Activated CD4-positive, alpha-beta T cell treated with anti-CD3 and anti-CD28 coated beads, Interleukin-2, amount 10 ng/mL, durations not matched to agents 7 days and 5 days (primary cell): ENCODE measurements around the gene GLT6D1. TPM values are rescaled to one million over a fixed set of nuclear protein-coding genes. Genes with fewer than 3 reads are reported as not detected.
"Not testable (repeated sequence)": the region's sequence is repeated elsewhere in the genome, so short reads cannot be mapped to it uniquely, and the experiment has no call there.

ENCODE experiments used
- CTCF ChIA-PET: fragments of 350-600 bp; sonication (Branson Sonifier 250); formaldehyde crosslinking; loops from one replicate; lab custom pipeline; 2021; ENCODE audit warnings: antibody characterized with exemption; lab: Charles Lee
- POLR2A ChIA-PET: fragments of 350-600 bp; sonication (Branson Sonifier 250); formaldehyde crosslinking; loops from one replicate; lab custom pipeline; 2021; ENCODE audit warnings: antibody characterized with exemption; lab: Charles Lee
- DNase-seq: peaks from one replicate; pipeline ENCODE4 v3.0.0-alpha.2; 2020
- H3K27ac Mint-ChIP-seq: one replicate; pipeline ENCODE4 v1.8.0; 2021; ENCODE audit warnings: mild to moderate bottlenecking, moderate library complexity, mixed read lengths
- H3K27me3 Mint-ChIP-seq: one replicate; pipeline ENCODE4 v1.8.0; 2021; ENCODE audit warnings: mixed read lengths
- H3K36me3 Mint-ChIP-seq: one replicate; pipeline ENCODE4 v1.8.0; 2021; ENCODE audit warnings: low read depth, mixed read lengths
- H3K4me1 Mint-ChIP-seq: one replicate; pipeline ENCODE4 v1.8.0; 2021; ENCODE audit warnings: mixed read lengths
- H3K4me3 Mint-ChIP-seq: one replicate; pipeline ENCODE4 v1.8.0; 2021; ENCODE audit warnings: mild to moderate bottlenecking, moderate library complexity, mixed read lengths
- H3K9me3 Mint-ChIP-seq: one replicate; pipeline ENCODE4 v1.8.0; 2021; ENCODE audit warnings: mixed read lengths
- total RNA-seq, 2 experiments: library from RNA; stranded (reverse); gene quantifications; one replicate each; pipeline ENCODE4 v1.2.3, GENCODE V29; 2021

Gene GLT6D1
- total RNA-seq, 2 experiments from 2014 or later = not detected

GRCh38 chr9:135641047-135641446 is 1.7 kb upstream of the GLT6D1 start:
- POLR2A ChIA-PET = no interaction called here
- Mint-ChIP-seq H3K9me3 (peaks cover 19% of the 10 kb centered on the region), H3K27ac (no peak overlapping the region), H3K4me1 (no peaks in the 10 kb centered on the region), H3K36me3 (no peaks in the 10 kb centered on the region), H3K4me3 (no peak overlapping the region), H3K27me3 (peaks cover 3% of the 10 kb centered on the region)
- DNase-seq = no peak
- CTCF ChIA-PET = no interaction called here

- H3K36me3 Mint-ChIP-seq, DNase-seq, H3K27me3 Mint-ChIP-seq, H3K4me3 Mint-ChIP-seq, H3K4me1 Mint-ChIP-seq, CTCF ChIA-PET, H3K9me3 Mint-ChIP-seq, POLR2A ChIA-PET, H3K27ac Mint-ChIP-seq: not testable (repeated sequence)
These were observed 2.3 kb downstream of the GLT6D1 start for GRCh38 chr9:135636930-135637530.

- Mint-ChIP-seq H3K36me3 (no peaks in the 10 kb centered on the region), H3K9me3 (no peaks in the 10 kb centered on the region), H3K27ac (no peak overlapping the region), H3K4me1 (no peaks in the 10 kb centered on the region), H3K4me3 (no peak overlapping the region), H3K27me3 (peaks cover 7% of the 10 kb centered on the region)
- DNase-seq = no peak
- CTCF ChIA-PET = interaction anchor here (0.5 kb wide), 1 partner anchor 1732 kb away, joined by 3 read pairs; no protein-coding TSS in a partner anchor
- POLR2A ChIA-PET = no interaction called here
These were observed 6.5 kb downstream of the GLT6D1 start for GRCh38 chr9:135632841-135633240.

GRCh38 chr9:135624282-135624681 is 15.1 kb downstream of the GLT6D1 start:
- Mint-ChIP-seq H3K36me3 (no peaks in the 10 kb centered on the region), H3K4me1 (no peaks in the 10 kb centered on the region), H3K27ac (no peak overlapping the region), H3K9me3 (peaks cover 2% of the 10 kb centered on the region), H3K4me3 (no peak overlapping the region), H3K27me3 (peaks cover 13% of the 10 kb centered on the region)
- ChIA-PET CTCF (no interaction called here), POLR2A (no interaction called here)
- no peak for DNase-seq

GRCh38 chr9:135622415-135623020 is 16.8 kb downstream of the GLT6D1 start:
- H3K36me3 Mint-ChIP-seq = no peaks in the 10 kb centered on the region
- DNase-seq = no peak
- H3K27ac Mint-ChIP-seq = no peak overlapping the region
- H3K27me3 Mint-ChIP-seq = peaks cover 8% of the 10 kb centered on the region
- H3K4me1 Mint-ChIP-seq = no peaks in the 10 kb centered on the region
- ChIA-PET POLR2A (no interaction called here), CTCF (no interaction called here)
- H3K9me3 Mint-ChIP-seq = peaks cover 2% of the 10 kb centered on the region
- H3K4me3 Mint-ChIP-seq = no peak overlapping the region

- Mint-ChIP-seq H3K4me3 (no peak overlapping the region), H3K36me3 (no peaks in the 10 kb centered on the region), H3K27ac (no peak overlapping the region), H3K9me3 (no peaks in the 10 kb centered on the region), H3K27me3 (peaks cover 3% of the 10 kb centered on the region), H3K4me1 (no peaks in the 10 kb centered on the region)
- ChIA-PET POLR2A (no interaction called here), CTCF (interaction anchor here (0.7 kb wide), 2 partner anchors 1239 to 1293 kb away, joined by 4 read pairs; no protein-coding TSS in a partner anchor)
- no peak for DNase-seq
These were observed 18.8 kb downstream of the GLT6D1 start for GRCh38 chr9:135620558-135620957.

DNA sequence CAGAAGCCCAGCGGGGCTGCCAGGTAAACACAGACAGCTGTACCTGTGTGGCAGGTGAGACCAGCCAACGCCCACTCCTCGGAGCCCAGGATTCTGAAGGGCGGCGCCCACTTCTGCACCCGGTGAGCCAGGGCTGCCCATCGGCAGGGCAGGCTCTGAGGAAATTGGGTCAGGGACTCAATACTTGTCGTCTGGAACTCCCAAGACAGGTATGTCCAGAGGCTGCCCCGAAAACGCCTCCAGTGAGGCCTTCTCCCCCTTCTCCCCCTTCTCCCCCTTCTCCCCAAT is 19.8 kb downstream of the GLT6D1 start:
- Mint-ChIP-seq H3K27me3 (peaks cover 3% of the 10 kb centered on the region), H3K4me3 (no peak overlapping the region), H3K36me3 (no peaks in the 10 kb centered on the region), H3K9me3 (no peaks in the 10 kb centered on the region), H3K4me1 (no peaks in the 10 kb centered on the region), H3K27ac (no peak overlapping the region)
- DNase-seq = no peak
- CTCF ChIA-PET = no interaction called here
- POLR2A ChIA-PET = no interaction called here

- Mint-ChIP-seq H3K9me3 (no peaks in the 10 kb centered on the region), H3K27ac (no peak overlapping the region), H3K4me3 (no peak overlapping the region), H3K36me3 (no peaks in the 10 kb centered on the region), H3K4me1 (no peaks in the 10 kb centered on the region), H3K27me3 (peaks cover 3% of the 10 kb centered on the region)
- no peak for DNase-seq
- ChIA-PET POLR2A (no interaction called here), CTCF (no interaction called here)
These were observed 20.3 kb downstream of the GLT6D1 start for GRCh38 chr9:135618866-135619598.

GRCh38 chr9:135617991-135618411 is 21.3 kb downstream of the GLT6D1 start:
- H3K27me3 Mint-ChIP-seq = peaks cover 3% of the 10 kb centered on the region
- H3K27ac Mint-ChIP-seq = no peak overlapping the region
- no peak overlapping the region for H3K4me3 Mint-ChIP-seq
- DNase-seq = no peak
- ChIA-PET CTCF (no interaction called here), POLR2A (no interaction called here)
- no peaks in the 10 kb centered on the region for H3K36me3 Mint-ChIP-seq
- no peaks in the 10 kb centered on the region for H3K9me3 Mint-ChIP-seq
- no peaks in the 10 kb centered on the region for H3K4me1 Mint-ChIP-seq

GRCh38 chr9:135617538-135617900 is 21.8 kb downstream of the GLT6D1 start:
- no peak overlapping the region for H3K4me3 Mint-ChIP-seq
- no peak overlapping the region for H3K27ac Mint-ChIP-seq
- H3K36me3 Mint-ChIP-seq = no peaks in the 10 kb centered on the region
- peaks cover 3% of the 10 kb centered on the region for H3K27me3 Mint-ChIP-seq
- no peaks in the 10 kb centered on the region for H3K4me1 Mint-ChIP-seq
- POLR2A ChIA-PET = no interaction called here
- no peaks in the 10 kb centered on the region for H3K9me3 Mint-ChIP-seq
- CTCF ChIA-PET = no interaction called here
- DNase-seq = no peak

DNA sequence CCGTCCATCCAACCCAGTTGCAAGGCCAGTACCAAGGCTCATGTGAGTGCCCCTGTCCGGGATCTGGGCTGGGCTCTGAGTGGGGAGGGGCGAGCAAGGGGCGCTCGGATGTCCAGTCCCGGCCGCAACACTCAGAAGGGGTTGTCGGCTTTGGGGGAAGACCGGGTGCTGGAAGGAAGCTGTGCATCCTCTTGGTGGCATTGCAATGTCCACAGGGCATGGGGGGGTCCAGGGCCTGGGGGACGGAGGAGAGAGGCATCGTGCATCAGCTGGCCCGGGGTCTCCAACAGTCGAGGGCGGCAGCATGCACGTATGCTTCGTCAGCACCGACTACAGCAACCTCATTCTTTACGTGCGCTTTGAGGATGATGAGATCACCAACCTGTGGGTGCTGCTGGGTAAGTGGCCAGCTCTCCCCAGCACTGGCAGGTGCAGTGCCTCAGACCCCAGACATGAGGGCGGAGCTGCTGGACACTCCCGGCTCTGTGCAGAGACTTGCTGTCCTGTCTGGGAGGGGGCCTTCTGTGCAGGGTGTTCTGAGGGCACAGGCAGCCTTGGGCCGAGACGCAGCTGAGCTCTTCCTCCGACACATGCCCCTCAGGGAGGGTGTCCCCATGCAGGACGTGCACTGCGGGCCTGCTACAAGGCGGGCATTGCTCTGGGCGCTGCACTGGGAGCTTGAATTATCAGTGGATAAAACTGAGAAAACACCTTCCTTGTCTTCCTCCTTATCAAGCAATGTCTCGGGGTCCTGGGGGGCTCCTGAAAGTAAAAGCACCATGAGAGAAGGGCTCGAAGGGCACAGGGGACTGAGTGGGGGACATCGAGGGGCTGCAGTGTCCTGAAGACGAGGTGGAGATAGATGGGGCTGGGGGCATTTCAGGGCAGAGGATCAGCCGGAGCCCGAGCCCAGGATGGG is 22.5 kb downstream of the GLT6D1 start:
- H3K27me3 Mint-ChIP-seq = peaks cover 3% of the 10 kb centered on the region
- no peaks in the 10 kb centered on the region for H3K36me3 Mint-ChIP-seq
- H3K4me1 Mint-ChIP-seq = no peaks in the 10 kb centered on the region
- POLR2A ChIA-PET = no interaction called here
- CTCF ChIA-PET = no interaction called here
- H3K4me3 Mint-ChIP-seq = no peak overlapping the region
- no peaks in the 10 kb centered on the region for H3K9me3 Mint-ChIP-seq
- no peak overlapping the region for H3K27ac Mint-ChIP-seq
- DNase-seq = no peak

- CTCF ChIA-PET = no interaction called here
- no peak overlapping the region for H3K4me3 Mint-ChIP-seq
- no peak overlapping the region for H3K27ac Mint-ChIP-seq
- POLR2A ChIA-PET = no interaction called here
- H3K36me3 Mint-ChIP-seq = no peaks in the 10 kb centered on the region
- DNase-seq = no peak
- H3K9me3 Mint-ChIP-seq = no peaks in the 10 kb centered on the region
- no peaks in the 10 kb centered on the region for H3K4me1 Mint-ChIP-seq
- no peaks in the 10 kb centered on the region for H3K27me3 Mint-ChIP-seq
These were observed 23.4 kb downstream of the GLT6D1 start for GRCh38 chr9:135615666-135616618.
